Small intestine (tissue), 4 donors: ENCODE measurements around the gene TRMU. TPM values are rescaled to one million over a fixed set of nuclear protein-coding genes. Genes with fewer than 3 reads are reported as not detected.

Experiments used
- polyA plus RNA-seq, 4 donors: library from polyadenylated mRNA; stranded (reverse) in 3 of 4; unstranded in 1 of 4; fragments of 200-250 nt in 3 of 4; fragments of 120-200 nt in 1 of 4; gene quantifications; one replicate each; pipeline versions ENCODE4 v1.2.1 to v1.2.3, GENCODE V29; 2013
- donor health status: healthy with polysubstance abuse.
- donor health status: Bipolar disorder and iron deficiency.
- donor health status: healthy.

The TRMU gene
- polyA plus RNA-seq, 4 donors: 17.0 to 38.6 (median 34.3) TPM

Other genes starting within 250 kb of the TRMU start
- 10 to 100 TPM; 19.9 to 53.6 (median 23.0) TPM for gene PPARA, start 185.2 kb upstream of the TRMU start, polyA plus RNA-seq
- 10 to 100 TPM in 3 of 4 donors, 1 to 10 TPM in 1; 7.4 to 13.2 (median 11.5) TPM for gene CDPF1, start 85.4 kb upstream of the TRMU start, polyA plus RNA-seq
- under 1 TPM in 3 of 4 donors, not detected in 1; 0.27 to 0.90 (median 0.27) TPM for gene PKDREJ, start 72.4 kb upstream of the TRMU start, polyA plus RNA-seq
- 100 to 1,000 TPM in 3 of 4 donors, 10 to 100 TPM in 1; 83.5 to 231 (median 166) TPM for gene TTC38, start 67.7 kb upstream of the TRMU start, polyA plus RNA-seq
- gene GTSE1, start 38.8 kb upstream of the TRMU start, polyA plus RNA-seq: 10 to 100 TPM in 1 of 4 donors, 1 to 10 TPM in 2, under 1 TPM in 1; 0.27 to 13.8 (median 5.1) TPM
- gene CELSR1, start 201.9 kb downstream of the TRMU start, polyA plus RNA-seq: 1 to 10 TPM in 2 of 4 donors, under 1 TPM in 1, not detected in 1; 0.27 to 3.0 (median 1.9) TPM